PC-3 (cell line): ENCODE measurements around the gene GPC6.

ENCODE experiments used
- EZH2 ChIP-seq: fragments of 300-600 bp; sonication (generic); IDR thresholded peaks from one replicate; pipeline ENCODE4 v1.6.1; 2017; ENCODE audit warnings: antibody characterized with exemption, mild to moderate bottlenecking, low read length; ENCODE audit not compliant: unreplicated experiment
- EZH2phosphoT487 ChIP-seq: fragments of 300-600 bp; sonication (generic); IDR thresholded peaks from 2 replicates; pipeline ENCODE4 v1.6.1; 2018; ENCODE audit warnings: mild to moderate bottlenecking, antibody characterized with exemption, low read length, borderline replicate concordance
- TF ChIP-seq, protein P1 (sequence below): fragments of 300-600 bp; sonication (generic); conservative IDR thresholded peaks from 2 replicates; pipeline ENCODE4 v1.5.1; 2017; ENCODE audit warnings: antibody characterized with exemption, low read depth, mild to moderate bottlenecking, low read length

DNA sequence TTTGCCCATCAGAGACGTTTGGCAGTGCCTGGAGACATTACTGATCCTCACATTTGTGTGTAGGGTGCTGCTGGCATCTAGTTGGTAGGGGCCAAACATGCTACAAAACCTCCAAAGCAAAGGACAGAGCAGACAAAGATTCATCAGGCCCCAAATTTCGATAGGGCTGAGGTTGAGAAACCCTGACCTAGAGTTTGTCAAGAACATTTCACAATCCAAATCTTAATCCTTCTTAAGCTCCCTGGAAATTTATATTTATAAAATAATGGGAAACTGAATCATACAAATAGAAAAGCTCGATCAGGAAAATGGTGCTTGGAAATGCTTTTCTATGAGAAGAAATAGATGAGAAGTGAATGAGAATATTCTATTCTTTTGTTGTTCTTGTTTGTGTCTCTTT, 979.3 kb downstream of the GPC6 start:
- TF ChIP-seq, protein P1, sequence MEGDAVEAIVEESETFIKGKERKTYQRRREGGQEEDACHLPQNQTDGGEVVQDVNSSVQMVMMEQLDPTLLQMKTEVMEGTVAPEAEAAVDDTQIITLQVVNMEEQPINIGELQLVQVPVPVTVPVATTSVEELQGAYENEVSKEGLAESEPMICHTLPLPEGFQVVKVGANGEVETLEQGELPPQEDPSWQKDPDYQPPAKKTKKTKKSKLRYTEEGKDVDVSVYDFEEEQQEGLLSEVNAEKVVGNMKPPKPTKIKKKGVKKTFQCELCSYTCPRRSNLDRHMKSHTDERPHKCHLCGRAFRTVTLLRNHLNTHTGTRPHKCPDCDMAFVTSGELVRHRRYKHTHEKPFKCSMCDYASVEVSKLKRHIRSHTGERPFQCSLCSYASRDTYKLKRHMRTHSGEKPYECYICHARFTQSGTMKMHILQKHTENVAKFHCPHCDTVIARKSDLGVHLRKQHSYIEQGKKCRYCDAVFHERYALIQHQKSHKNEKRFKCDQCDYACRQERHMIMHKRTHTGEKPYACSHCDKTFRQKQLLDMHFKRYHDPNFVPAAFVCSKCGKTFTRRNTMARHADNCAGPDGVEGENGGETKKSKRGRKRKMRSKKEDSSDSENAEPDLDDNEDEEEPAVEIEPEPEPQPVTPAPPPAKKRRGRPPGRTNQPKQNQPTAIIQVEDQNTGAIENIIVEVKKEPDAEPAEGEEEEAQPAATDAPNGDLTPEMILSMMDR = no peak
- no peak for TF ChIP-seq EZH2
- TF ChIP-seq EZH2phosphoT487 = no peak
